H9 (cell line): ENCODE results near the gene CEP83. TPM values are rescaled to one million over a fixed set of nuclear protein-coding genes. Genes with fewer than 3 reads are reported as not detected.

Experiments
- DNase-seq: peaks from one replicate; pipeline ENCODE4 v3.0.0-alpha.2; 2017
- H2AFZ ChIP-seq: one replicate; pipeline ENCODE4 v1.6.1; 2013; ENCODE audit warnings: mild to moderate bottlenecking, low read length, control low read depth, moderate library complexity
- H2AK5ac ChIP-seq: 2 replicates; pipeline ENCODE4 v1.6.1; 2013; ENCODE audit warnings: low read length, control low read depth, mixed read lengths; ENCODE audit not compliant: insufficient read length
- H2BK120ac ChIP-seq: one replicate; pipeline ENCODE4 v1.6.1; 2013; ENCODE audit warnings: low read depth, mild to moderate bottlenecking, low read length, control low read depth, inconsistent platforms; ENCODE audit not compliant: poor library complexity, severe bottlenecking
- H2BK12ac ChIP-seq: 2 replicates; pipeline ENCODE4 v1.6.1; 2013; ENCODE audit warnings: low read length, control low read depth, mixed read lengths, low read depth; ENCODE audit not compliant: insufficient read length
- H2BK15ac ChIP-seq: 2 replicates; pipeline ENCODE4 v1.6.1; 2013; ENCODE audit warnings: low read depth, low read length, control low read depth
- H2BK20ac ChIP-seq: one replicate; pipeline ENCODE4 v1.6.1; 2013; ENCODE audit warnings: low read depth, mild to moderate bottlenecking, low read length, control low read depth, inconsistent platforms; ENCODE audit not compliant: poor library complexity, severe bottlenecking
- H2BK5ac ChIP-seq: 2 replicates; pipeline ENCODE4 v1.6.1; 2013; ENCODE audit warnings: low read length, control low read depth, mixed read lengths; ENCODE audit not compliant: insufficient read length
- H3K14ac ChIP-seq: 2 replicates; pipeline ENCODE4 v1.6.1; 2013; ENCODE audit warnings: low read length, control low read depth; ENCODE audit not compliant: insufficient read depth
- H3K18ac ChIP-seq: 2 replicates; pipeline ENCODE4 v1.6.1; 2013; ENCODE audit warnings: low read depth, mild to moderate bottlenecking, mixed read lengths, low read length, control low read depth; ENCODE audit not compliant: insufficient read length
- H3K23ac ChIP-seq: 2 replicates; pipeline ENCODE4 v1.6.1; 2013; ENCODE audit warnings: low read length, control low read depth, mixed read lengths, low read depth; ENCODE audit not compliant: insufficient read length
- H3K23me2 ChIP-seq: 2 replicates; pipeline ENCODE4 v1.6.1; 2013; ENCODE audit warnings: low read depth, mild to moderate bottlenecking, mixed read lengths, low read length, control low read depth; ENCODE audit not compliant: insufficient read length, poor library complexity, severe bottlenecking
- H3K27ac ChIP-seq: 2 replicates; pipeline ENCODE4 v1.5.1; 2013; ENCODE audit warnings: low read length, control low read depth, mixed read lengths, low read depth; ENCODE audit not compliant: insufficient read length
- H3K27me3 ChIP-seq: 2 replicates; pipeline ENCODE4 v1.6.1; 2013; ENCODE audit warnings: low read length, control low read depth, inconsistent platforms; ENCODE audit not compliant: insufficient read depth
- H3K4ac ChIP-seq: 2 replicates; pipeline ENCODE4 v1.6.1; 2013; ENCODE audit warnings: low read depth, mild to moderate bottlenecking, control low read depth, inconsistent platforms, low read length, moderate library complexity
- H3K4me1 ChIP-seq: 2 replicates; pipeline ENCODE4 v1.6.1; 2013; ENCODE audit warnings: low read length, control low read depth, inconsistent platforms; ENCODE audit not compliant: insufficient read depth
- H3K4me2 ChIP-seq: 2 replicates; pipeline ENCODE4 v1.6.1; 2013; ENCODE audit warnings: low read length, control low read depth, mixed read lengths; ENCODE audit not compliant: insufficient read length, insufficient read depth
- H3K56ac ChIP-seq: 2 replicates; pipeline ENCODE4 v1.6.1; 2013; ENCODE audit warnings: low read depth, mild to moderate bottlenecking, mixed read lengths, low read length, control low read depth; ENCODE audit not compliant: insufficient read length
- H3K79me1 ChIP-seq: 2 replicates; pipeline ENCODE4 v1.6.1; 2013; ENCODE audit warnings: low read depth, mild to moderate bottlenecking, moderate library complexity, low read length, control low read depth, inconsistent platforms; ENCODE audit not compliant: insufficient read depth, poor library complexity, severe bottlenecking
- H3K79me2 ChIP-seq: 2 replicates; pipeline ENCODE4 v1.6.1; 2013; ENCODE audit warnings: low read length, control low read depth, inconsistent platforms; ENCODE audit not compliant: insufficient read depth
- H3K9ac ChIP-seq: 2 replicates; pipeline ENCODE4 v1.6.1; 2013; ENCODE audit warnings: low read length, control low read depth, mixed read lengths; ENCODE audit not compliant: insufficient read length; ENCODE audit errors: extremely low read depth
- H3K9me3 ChIP-seq: one replicate; pipeline ENCODE4 v1.6.1; 2013; ENCODE audit warnings: low read depth, low read length, inconsistent platforms; ENCODE audit not compliant: control insufficient read depth
- H3T11ph ChIP-seq: one replicate; pipeline ENCODE4 v1.6.1; 2013; ENCODE audit warnings: mild to moderate bottlenecking, low read length, control low read depth, inconsistent platforms
- H4K20me1 ChIP-seq: one replicate; pipeline ENCODE4 v1.6.1; 2013; ENCODE audit not compliant: control insufficient read depth, insufficient read length, insufficient read depth
- H4K5ac ChIP-seq: 2 replicates; pipeline ENCODE4 v1.6.1; 2013; ENCODE audit warnings: low read depth, mild to moderate bottlenecking, mixed read lengths, low read length, control low read depth; ENCODE audit not compliant: insufficient read length
- H4K8ac ChIP-seq: replicated peaks from 2 replicates; pipeline ENCODE4 v1.6.1; 2013; ENCODE audit warnings: low read length, control low read depth, mixed read lengths, low read depth; ENCODE audit not compliant: insufficient read length
- H4K91ac ChIP-seq: 2 replicates; pipeline ENCODE4 v1.6.1; 2013; ENCODE audit warnings: low read depth, mild to moderate bottlenecking, moderate library complexity, mixed read lengths, low read length, control low read depth; ENCODE audit not compliant: insufficient read length
- H3K27ac Mint-ChIP-seq, 3 experiments: 2 replicates in 2 of 3; 3 replicates in 1 of 3; pipeline ENCODE4 v1.8.0; 2020 to 2021; ENCODE audit warnings: mixed read lengths in 3 of 3, mild to moderate bottlenecking in 1 of 3, moderate library complexity in 1 of 3
- H3K27me3 Mint-ChIP-seq: 2 replicates; pipeline ENCODE4 v1.8.0; 2021; ENCODE audit warnings: low read depth, mild to moderate bottlenecking, moderate library complexity, mixed read lengths
- H3K36me3 Mint-ChIP-seq, 3 experiments: 2 replicates in 2 of 3; 3 replicates in 1 of 3; pipeline ENCODE4 v1.8.0; 2020 to 2021; ENCODE audit warnings: low read depth in 3 of 3, mixed read lengths in 3 of 3; ENCODE audit not compliant: insufficient read depth in 1 of 3
- H3K4me1 Mint-ChIP-seq, 2 experiments: 2 replicates each; pipeline ENCODE4 v1.8.0; 2020; ENCODE audit warnings: mixed read lengths in 2 of 2
- H3K4me3 Mint-ChIP-seq, 2 experiments: 2 replicates in 1 of 2; 3 replicates in 1 of 2; pipeline ENCODE4 v1.8.0; 2020 to 2021; ENCODE audit warnings: mild to moderate bottlenecking in 2 of 2, mixed read lengths in 2 of 2, moderate library complexity in 1 of 2
- H3K9me3 Mint-ChIP-seq, 2 experiments: 2 replicates in 1 of 2; 3 replicates in 1 of 2; pipeline ENCODE4 v1.8.0; 2020; ENCODE audit warnings: mild to moderate bottlenecking in 2 of 2, mixed read lengths in 2 of 2, moderate library complexity in 1 of 2
- CTCF ChIP-seq: fragments of 200-600 bp; sonication (generic); conservative IDR thresholded peaks from 3 replicates; pipeline ENCODE4 v1.8.0; 2021; ENCODE audit warnings: antibody characterized with exemption, mild to moderate bottlenecking
- WGBS: extraction: QIAGEN DNeasy Blood & Tissue Kit; methylation state at CpG from one replicate; pipeline ENCODE4 v1.1.7; 2013; ENCODE audit warnings: missing lambda C conversion rate, low lambda C conversion rate, mixed read lengths; ENCODE audit not compliant: insufficient read length; ENCODE audit errors: extremely low coverage; 5-methylcytosine and 5-hydroxymethylcytosine counted together
- total RNA-seq: library from RNA; stranded (reverse); gene quantifications from 2 replicates; pipeline ENCODE4 v1.2.1, GENCODE V29; 2021

The CEP83 gene
- total RNA-seq, 1 experiment from 2014 or later, result 26.5 TPM

- Histone ChIP-seq H3T11ph (no peak overlapping the region), H4K91ac (no peak overlapping the region), H2BK5ac (no peak overlapping the region), H3K56ac (no peak overlapping the region), H2BK15ac (no peak overlapping the region), H3K79me2 (no peaks in the 10 kb centered on the region), H3K23me2 (no peaks in the 10 kb centered on the region), H3K9me3 (no peaks in the 10 kb centered on the region), H3K18ac (no peak overlapping the region), H4K5ac (no peak overlapping the region), H2BK12ac (no peak overlapping the region), H3K14ac (no peak overlapping the region), H4K20me1 (no peaks in the 10 kb centered on the region), H3K9ac (no peak overlapping the region), H3K4ac (no peak overlapping the region), H3K4me2 (no peak overlapping the region), H3K23ac (no peak overlapping the region), H2BK120ac (no peak overlapping the region), H3K27me3 (no peaks in the 10 kb centered on the region), H3K79me1 (no peaks in the 10 kb centered on the region), H3K27ac (no peak overlapping the region), H2AK5ac (no peak overlapping the region), H3K4me1 (no peaks in the 10 kb centered on the region), H4K8ac (no peak overlapping the region), H2AFZ (no peak overlapping the region), H2BK20ac (no peak overlapping the region)
- Mint-ChIP-seq H3K27me3 (no peaks in the 10 kb centered on the region), H3K36me3 (peaks cover 2 to 6% (median 5%) of the 10 kb centered on the region in 3 experiments; a peak in 5 of 7 replicates), H3K4me1 (peaks cover 2 to 3% of the 10 kb centered on the region in 2 experiments; a peak in 3 of 4 replicates), H3K4me3 (no peak overlapping the region), H3K9me3 (no peaks in the 10 kb centered on the region), H3K27ac (no peak overlapping the region)
- no peak for DNase-seq
- no CpG with 5 or more reads among the region's 2 CpGs for WGBS
- TF ChIP-seq CTCF, result no peak
Measured at GRCh38 chr12:94372461-94372860, 87.2 kb downstream of the CEP83 start.
